HL-60 (cell line): Measurements from ENCODE around the gene DNTTIP2.
"Not testable (repeated sequence)": the region's sequence is repeated elsewhere in the genome, so short reads cannot be mapped to it uniquely, and the experiment has no call there.

Experiments
- CTCF ChIP-seq: IDR thresholded peaks from one replicate; pipeline ENCODE4 v1.5.1; 2011; ENCODE audit warnings: low read length, control low read depth, inconsistent platforms; ENCODE audit not compliant: insufficient read depth
- POLR2AphosphoS5 ChIP-seq: IDR thresholded peaks from 2 replicates; pipeline ENCODE4 v1.6.1; 2012; ENCODE audit warnings: low read depth
- REST ChIP-seq: IDR thresholded peaks from 2 replicates; pipeline ENCODE4 v1.6.1; 2012; ENCODE audit warnings: low read depth; ENCODE audit not compliant: insufficient replicate concordance

- not testable (repeated sequence) for TF ChIP-seq CTCF, REST, POLR2AphosphoS5
Observed at GRCh38 chr1:93855983-93856382, 23.0 kb downstream of the DNTTIP2 start.
